Mesendoderm (in vitro differentiated cells): ENCODE results near the gene C1orf210.

ENCODE experiments used
- DNase-seq: peaks from one replicate; pipeline ENCODE4 v3.0.0; 2013
- H2AK5ac ChIP-seq: 2 replicates; pipeline ENCODE4 v1.6.1; 2013; ENCODE audit warnings: low read length, inconsistent platforms
- H2BK120ac ChIP-seq: 2 replicates; pipeline ENCODE4 v1.6.1; 2013; ENCODE audit warnings: low read depth, mild to moderate bottlenecking, low read length, moderate library complexity, mixed read lengths
- H2BK15ac ChIP-seq: replicated peaks from 2 replicates; pipeline ENCODE4 v1.6.1; 2013; ENCODE audit warnings: low read depth, mild to moderate bottlenecking, moderate library complexity
- H2BK5ac ChIP-seq: 2 replicates; pipeline ENCODE4 v1.6.1; 2013; ENCODE audit warnings: low read length, inconsistent platforms
- H3K18ac ChIP-seq: 2 replicates; pipeline ENCODE4 v1.6.1; 2013; ENCODE audit warnings: mild to moderate bottlenecking, low read length, mixed read lengths
- H3K23ac ChIP-seq: one replicate; pipeline ENCODE4 v1.6.1; 2013; ENCODE audit warnings: low read length
- H3K27ac ChIP-seq: 2 replicates; pipeline ENCODE4 v1.5.1; 2013; ENCODE audit warnings: low read depth, mild to moderate bottlenecking, inconsistent platforms, low read length, moderate library complexity
- H3K27me3 ChIP-seq: 2 replicates; pipeline ENCODE4 v1.6.1; 2013; ENCODE audit warnings: low read length, control low read depth, mild to moderate bottlenecking, inconsistent platforms; ENCODE audit not compliant: insufficient read depth, poor library complexity
- H3K36me3 ChIP-seq: 2 replicates; pipeline ENCODE4 v1.6.1; 2013; ENCODE audit warnings: low read length, inconsistent platforms; ENCODE audit not compliant: control insufficient read depth, insufficient read depth
- H3K4ac ChIP-seq: one replicate; pipeline ENCODE4 v1.6.1; 2013; ENCODE audit warnings: low read depth, mild to moderate bottlenecking, low read length, moderate library complexity
- H3K4me1 ChIP-seq: 2 replicates; pipeline ENCODE4 v1.6.1; 2013; ENCODE audit warnings: low read depth, low read length, inconsistent platforms; ENCODE audit not compliant: control insufficient read depth
- H3K4me2 ChIP-seq: 2 replicates; pipeline ENCODE4 v1.6.1; 2013; ENCODE audit warnings: low read length
- H3K4me3 ChIP-seq: 2 replicates; pipeline ENCODE4 v1.5.1; 2013; ENCODE audit warnings: mild to moderate bottlenecking, low read length
- H3K56ac ChIP-seq: one replicate; pipeline ENCODE4 v1.6.1; 2013; ENCODE audit warnings: low read length
- H3K79me1 ChIP-seq: 2 replicates; pipeline ENCODE4 v1.6.1; 2013; ENCODE audit warnings: low read length, inconsistent platforms
- H3K79me2 ChIP-seq: 2 replicates; pipeline ENCODE4 v1.6.1; 2013; ENCODE audit warnings: mild to moderate bottlenecking, low read length; ENCODE audit not compliant: control insufficient read depth, insufficient read depth
- H3K9ac ChIP-seq: 2 replicates; pipeline ENCODE4 v1.6.1; 2013; ENCODE audit warnings: low read length, inconsistent platforms
- H4K5ac ChIP-seq: one replicate; pipeline ENCODE4 v1.6.1; 2013; ENCODE audit warnings: low read length
- H4K8ac ChIP-seq: one replicate; pipeline ENCODE4 v1.6.1; 2013; ENCODE audit warnings: low read depth, mild to moderate bottlenecking, control low read depth, low read length, moderate library complexity
- WGBS: extraction: QIAGEN DNeasy Blood & Tissue Kit; methylation state at CpG from one replicate; pipeline ENCODE4 v1.1.7; 2013; ENCODE audit warnings: low lambda C conversion rate, missing lambda C conversion rate; ENCODE audit not compliant: insufficient coverage; ENCODE audit errors: extremely low coverage; 5-methylcytosine and 5-hydroxymethylcytosine counted together

C1orf210 gene

DNA sequence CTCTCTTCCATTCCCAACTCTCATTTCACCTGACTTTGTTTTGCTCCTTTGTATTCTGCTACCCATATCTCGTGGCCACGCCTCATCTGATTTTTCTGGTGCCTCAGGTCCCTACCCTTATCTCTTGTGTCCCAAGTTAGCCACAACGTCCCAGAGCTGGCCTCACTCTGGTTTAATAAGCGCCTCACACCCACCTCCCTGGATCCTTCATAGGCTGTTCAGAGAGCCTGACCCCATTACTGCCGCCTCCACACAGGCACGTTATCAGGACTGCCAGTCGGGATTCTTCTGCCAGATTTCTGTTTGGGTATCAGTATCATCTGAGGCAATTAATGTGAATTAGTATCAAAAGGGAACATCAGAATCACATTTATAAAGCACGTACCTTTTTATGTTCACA lies 50.3 kb downstream of the C1orf210 start:
- H3K36me3 ChIP-seq, result no peaks in the 10 kb centered on the region
- no peak overlapping the region for H3K4me2 ChIP-seq
- WGBS, result no CpG with 5 or more reads among the region's 8 CpGs
- H4K5ac ChIP-seq, result no peak overlapping the region
- no peak overlapping the region for H3K56ac ChIP-seq
- H2BK120ac ChIP-seq, result no peak overlapping the region
- H3K79me1 ChIP-seq, result no peaks in the 10 kb centered on the region
- no peak overlapping the region for H2AK5ac ChIP-seq
- H4K8ac ChIP-seq, result no peak overlapping the region
- H3K4me1 ChIP-seq, result no peaks in the 10 kb centered on the region
- no peak overlapping the region for H3K18ac ChIP-seq
- H2BK15ac ChIP-seq, result no peak overlapping the region
- no peaks in the 10 kb centered on the region for H3K27me3 ChIP-seq
- H3K9ac ChIP-seq, result no peak overlapping the region
- H2BK5ac ChIP-seq, result no peak overlapping the region
- no peak overlapping the region for H3K27ac ChIP-seq
- H3K79me2 ChIP-seq, result no peaks in the 10 kb centered on the region
- H3K4ac ChIP-seq, result no peak overlapping the region
- no peak for DNase-seq
- no peak overlapping the region for H3K4me3 ChIP-seq
- H3K23ac ChIP-seq, result no peak overlapping the region

- no peak overlapping the region for H3K4ac ChIP-seq
- no CpG with 5 or more reads among the region's 17 CpGs for WGBS
Measured at GRCh38 chr1:43234267-43234666, 51.1 kb downstream of the C1orf210 start.

GRCh38 chr1:43233631-43234030 lies 51.8 kb downstream of the C1orf210 start:
- Histone ChIP-seq H3K4me3 (no peak overlapping the region), H3K4ac (no peak overlapping the region), H3K79me2 (no peaks in the 10 kb centered on the region), H3K23ac (no peak overlapping the region), H3K27me3 (no peaks in the 10 kb centered on the region), H2AK5ac (no peak overlapping the region), H3K9ac (no peak overlapping the region), H3K27ac (no peak overlapping the region), H3K18ac (no peak overlapping the region), H2BK15ac (no peak overlapping the region), H2BK5ac (no peak overlapping the region), H2BK120ac (no peak overlapping the region), H4K5ac (no peak overlapping the region), H3K4me1 (no peaks in the 10 kb centered on the region), H3K56ac (no peak overlapping the region), H4K8ac (no peak overlapping the region), H3K79me1 (no peaks in the 10 kb centered on the region), H3K4me2 (no peak overlapping the region), H3K36me3 (no peaks in the 10 kb centered on the region)
- no CpG with 5 or more reads among the region's 5 CpGs for WGBS
- no peak for DNase-seq

More at GRCh38 chr1:43234267-43234666, 51.1 kb downstream of the C1orf210 start:
- no peak overlapping the region for H3K4me2 ChIP-seq
- H3K36me3 ChIP-seq, result no peaks in the 10 kb centered on the region
- no peak overlapping the region for H2BK15ac ChIP-seq
- no peak overlapping the region for H4K5ac ChIP-seq
- H3K4me1 ChIP-seq, result no peaks in the 10 kb centered on the region
- no peak overlapping the region for H3K23ac ChIP-seq
- H2BK120ac ChIP-seq, result no peak overlapping the region
- H3K9ac ChIP-seq, result no peak overlapping the region
- H2BK5ac ChIP-seq, result no peak overlapping the region
- no peaks in the 10 kb centered on the region for H3K79me1 ChIP-seq
- no peak overlapping the region for H3K4me3 ChIP-seq
- no peak for DNase-seq
- H2AK5ac ChIP-seq, result no peak overlapping the region
- H3K18ac ChIP-seq, result no peak overlapping the region
- no peaks in the 10 kb centered on the region for H3K27me3 ChIP-seq
- no peak overlapping the region for H3K27ac ChIP-seq
- H4K8ac ChIP-seq, result no peak overlapping the region
- no peak overlapping the region for H3K56ac ChIP-seq
- H3K79me2 ChIP-seq, result no peaks in the 10 kb centered on the region

GRCh38 chr1:43232482-43232881 lies 52.9 kb downstream of the C1orf210 start:
- Histone ChIP-seq H4K8ac (no peak overlapping the region), H3K79me2 (no peaks in the 10 kb centered on the region), H3K27me3 (no peaks in the 10 kb centered on the region), H2AK5ac (no peak overlapping the region), H3K36me3 (no peaks in the 10 kb centered on the region), H2BK5ac (no peak overlapping the region), H2BK15ac (no peak overlapping the region), H2BK120ac (no peak overlapping the region), H3K4me1 (peaks cover 4% of the 10 kb centered on the region), H3K79me1 (no peaks in the 10 kb centered on the region), H3K4me3 (no peak overlapping the region), H3K4ac (no peak overlapping the region), H3K18ac (no peak overlapping the region), H3K9ac (no peak overlapping the region), H3K4me2 (no peak overlapping the region), H4K5ac (no peak overlapping the region), H3K56ac (no peak overlapping the region), H3K23ac (no peak overlapping the region), H3K27ac (no peak overlapping the region)
- no CpG with 5 or more reads among the region's 4 CpGs for WGBS
- DNase-seq, result no peak

DNA sequence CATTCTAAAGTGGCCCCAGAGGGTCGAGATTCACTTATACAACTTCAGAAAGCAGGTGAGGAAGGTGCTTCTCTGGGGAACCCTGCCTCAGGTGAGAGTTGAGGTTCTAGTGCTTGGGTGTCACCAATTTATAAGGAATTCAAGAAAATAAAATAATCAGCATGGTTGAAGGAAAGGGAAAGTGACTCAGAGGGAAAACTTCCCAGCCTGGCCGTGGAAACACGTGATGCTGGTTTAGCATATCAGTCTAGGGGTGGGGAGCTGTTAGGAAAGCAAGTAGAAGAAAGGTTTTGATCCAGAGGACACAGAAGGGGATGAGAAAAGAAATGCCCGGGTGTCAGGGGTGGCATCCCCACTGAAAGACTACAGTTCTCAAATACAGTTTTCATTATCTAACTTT lies 53.3 kb downstream of the C1orf210 start:
- no peaks in the 10 kb centered on the region for H3K79me1 ChIP-seq
- no peaks in the 10 kb centered on the region for H3K27me3 ChIP-seq
- H3K27ac ChIP-seq, result no peak overlapping the region
- no CpG with 5 or more reads among the region's 4 CpGs for WGBS
- no peak overlapping the region for H4K5ac ChIP-seq
- no peak overlapping the region for H3K4ac ChIP-seq
- DNase-seq, result peak; percentile 52
- no peak overlapping the region for H2AK5ac ChIP-seq
- peaks cover 6% of the 10 kb centered on the region for H3K4me1 ChIP-seq
- no peaks in the 10 kb centered on the region for H3K79me2 ChIP-seq
- H3K4me3 ChIP-seq, result no peak overlapping the region
- H3K36me3 ChIP-seq, result no peaks in the 10 kb centered on the region
- H3K18ac ChIP-seq, result no peak overlapping the region
- no peak overlapping the region for H3K4me2 ChIP-seq
- H2BK120ac ChIP-seq, result no peak overlapping the region
- H3K23ac ChIP-seq, result no peak overlapping the region
- H2BK5ac ChIP-seq, result no peak overlapping the region
- H2BK15ac ChIP-seq, result no peak overlapping the region
- no peak overlapping the region for H3K56ac ChIP-seq
- no peak overlapping the region for H4K8ac ChIP-seq
- no peak overlapping the region for H3K9ac ChIP-seq
